Spleen (tissue), 7 donors: ENCODE measurements around the gene ARFGEF3.

Source experiments
- POLR2AphosphoS5 ChIP-seq, 3 donors: sonication (generic); formaldehyde crosslinking; IDR thresholded peaks; one replicate each; pipeline ENCODE4 v1.5.1; 2017; ENCODE audit warnings: antibody characterized with exemption in 3 of 3
- TF ChIP-seq, protein P1 (sequence below), 11 experiments: fragments of 200-600 bp in 7 of 11; fragments of 450-650 bp in 4 of 11; sonication (generic) in 4 of 11; IDR thresholded peaks in 8 of 11; conservative IDR thresholded peaks in 3 of 11; 1 replicate in 7 of 11; 2 replicates in 4 of 11; pipeline versions ENCODE4 v1.4.0 to v1.8.0; 2016 to 2021; ENCODE audit warnings: antibody characterized with exemption in 11 of 11, inconsistent platforms in 4 of 11, mild to moderate bottlenecking in 1 of 11
- donor health status: DM: no; HTN: no; CAD: no; lungs with moderate emphysema.
- donor health status: DM: no; HTN: no; CAD: no.
- donor health status: DM: no; HTN: no; CAD: no.

DNA sequence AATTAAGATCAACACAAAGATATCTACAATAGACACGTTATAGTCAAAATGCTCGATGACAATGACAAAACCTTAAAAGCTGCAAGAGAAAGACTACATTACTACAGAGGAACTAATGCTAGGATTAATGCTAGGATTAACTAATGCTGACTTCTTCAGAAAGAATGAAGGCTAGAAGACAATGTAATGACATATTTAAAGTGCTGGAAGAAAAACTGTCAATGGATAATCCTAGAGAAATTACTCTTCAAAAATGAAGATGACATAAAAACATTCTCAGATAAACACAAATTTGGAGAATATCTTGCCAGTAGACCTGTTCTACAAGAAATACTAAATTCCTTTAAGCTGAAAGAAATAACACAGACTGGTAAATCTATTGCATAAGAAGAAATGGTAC, 140.8 kb downstream of the ARFGEF3 start:
- TF ChIP-seq, protein P1, sequence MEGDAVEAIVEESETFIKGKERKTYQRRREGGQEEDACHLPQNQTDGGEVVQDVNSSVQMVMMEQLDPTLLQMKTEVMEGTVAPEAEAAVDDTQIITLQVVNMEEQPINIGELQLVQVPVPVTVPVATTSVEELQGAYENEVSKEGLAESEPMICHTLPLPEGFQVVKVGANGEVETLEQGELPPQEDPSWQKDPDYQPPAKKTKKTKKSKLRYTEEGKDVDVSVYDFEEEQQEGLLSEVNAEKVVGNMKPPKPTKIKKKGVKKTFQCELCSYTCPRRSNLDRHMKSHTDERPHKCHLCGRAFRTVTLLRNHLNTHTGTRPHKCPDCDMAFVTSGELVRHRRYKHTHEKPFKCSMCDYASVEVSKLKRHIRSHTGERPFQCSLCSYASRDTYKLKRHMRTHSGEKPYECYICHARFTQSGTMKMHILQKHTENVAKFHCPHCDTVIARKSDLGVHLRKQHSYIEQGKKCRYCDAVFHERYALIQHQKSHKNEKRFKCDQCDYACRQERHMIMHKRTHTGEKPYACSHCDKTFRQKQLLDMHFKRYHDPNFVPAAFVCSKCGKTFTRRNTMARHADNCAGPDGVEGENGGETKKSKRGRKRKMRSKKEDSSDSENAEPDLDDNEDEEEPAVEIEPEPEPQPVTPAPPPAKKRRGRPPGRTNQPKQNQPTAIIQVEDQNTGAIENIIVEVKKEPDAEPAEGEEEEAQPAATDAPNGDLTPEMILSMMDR (IDR thresholded peaks at IDR 0.05 in 8 of 11, conservative IDR thresholded peaks at IDR 0.05 in 3 of 11) = no peak
- TF ChIP-seq POLR2AphosphoS5 (IDR thresholded peaks at IDR 0.05) = no peak
